GM19455 (cell line): ENCODE data around the gene AGPAT4.

Source experiments
- ATAC-seq: cut with Tn5 transposase; IDR thresholded peaks from one replicate; pipeline ENCODE4 v1.9.1; 2021; ENCODE audit not compliant: unreplicated experiment

Gene AGPAT4

DNA sequence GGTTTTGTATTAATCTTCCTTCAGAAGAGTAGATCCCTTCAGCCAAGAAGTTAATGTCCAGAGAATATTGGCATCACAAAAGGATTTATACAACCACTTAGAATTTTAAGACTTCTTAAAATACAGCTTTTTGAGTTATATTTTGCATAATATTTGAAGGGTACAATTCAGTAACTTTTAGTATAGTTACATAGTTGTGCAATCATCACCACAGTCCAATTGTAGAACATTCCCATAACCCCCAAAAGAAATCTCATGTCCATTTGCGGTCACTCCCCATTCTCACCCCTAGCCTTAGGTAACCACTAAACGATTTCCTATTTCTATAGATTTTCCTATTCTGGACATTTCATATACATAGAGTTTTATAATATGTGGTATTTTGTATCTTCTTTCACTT is 155.9 kb downstream of the AGPAT4 start:
- no peak for ATAC-seq

- ATAC-seq = no peak
Measured at GRCh38 chr6:161117308-161117707, 156.6 kb downstream of the AGPAT4 start.

DNA sequence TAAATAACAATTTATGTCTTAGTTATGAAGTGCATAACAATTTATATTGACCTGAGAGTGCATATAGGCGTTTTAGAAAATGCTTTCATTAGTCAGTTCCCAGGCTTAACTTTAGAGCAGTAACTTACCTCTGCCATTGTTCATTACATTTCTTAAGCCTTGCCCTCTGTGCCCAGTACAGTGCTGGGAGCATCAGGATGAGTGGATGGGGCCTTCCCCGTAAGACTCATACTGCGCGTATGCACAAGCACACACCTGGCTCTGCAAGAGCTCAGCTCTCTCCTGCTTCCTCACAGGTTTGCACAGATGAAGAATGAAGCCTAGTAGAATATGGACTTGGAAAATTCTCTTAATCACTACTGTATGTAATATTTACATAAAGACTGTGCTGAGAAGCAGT is 157.3 kb downstream of the AGPAT4 start:
- ATAC-seq = no peak

- no peak for ATAC-seq
Measured at GRCh38 chr6:161115468-161115867, 158.4 kb downstream of the AGPAT4 start.

GRCh38 chr6:161111261-161111660 is 162.6 kb downstream of the AGPAT4 start:
- no peak for ATAC-seq

DNA sequence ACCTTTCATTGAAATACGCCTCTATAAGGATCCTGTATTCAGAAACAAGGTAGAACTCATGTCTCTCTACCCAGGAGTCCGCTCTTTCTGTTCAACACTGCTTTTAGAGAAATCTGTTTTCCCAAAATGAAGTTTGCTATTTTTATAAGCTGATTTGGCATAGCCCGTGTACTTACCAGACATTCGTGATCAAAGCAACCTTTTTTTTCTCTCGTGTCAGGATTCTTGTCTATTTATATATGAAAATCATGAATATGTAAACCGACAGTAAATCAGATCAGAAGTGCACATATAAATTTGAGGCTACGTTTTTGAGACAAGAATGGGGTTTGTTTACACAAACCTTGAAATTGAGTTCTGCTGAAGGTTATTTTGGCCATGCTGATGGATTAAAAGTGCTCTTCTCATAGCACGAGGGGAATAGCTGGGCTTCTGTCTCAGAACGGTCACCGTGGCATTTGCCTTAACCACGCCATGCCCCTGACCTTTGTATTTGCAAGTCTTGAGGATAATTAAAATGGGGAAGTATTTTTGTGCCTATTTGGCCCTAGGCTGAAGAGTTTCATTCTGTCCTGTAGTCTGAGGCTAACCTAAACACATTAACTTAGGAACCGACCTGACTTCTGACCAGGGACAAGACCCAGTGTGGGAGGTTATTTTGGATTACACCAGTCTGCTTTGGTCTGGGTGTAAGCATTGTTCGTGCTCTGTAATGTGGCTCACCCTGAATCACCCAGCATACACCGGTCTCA is 163.7 kb downstream of the AGPAT4 start:
- ATAC-seq = no peak

GRCh38 chr6:161109366-161109765 is 164.5 kb downstream of the AGPAT4 start:
- no peak for ATAC-seq

GRCh38 chr6:161108916-161109315 is 164.9 kb downstream of the AGPAT4 start:
- no peak for ATAC-seq

GRCh38 chr6:161107779-161108730 is 165.8 kb downstream of the AGPAT4 start:
- no peak for ATAC-seq

DNA sequence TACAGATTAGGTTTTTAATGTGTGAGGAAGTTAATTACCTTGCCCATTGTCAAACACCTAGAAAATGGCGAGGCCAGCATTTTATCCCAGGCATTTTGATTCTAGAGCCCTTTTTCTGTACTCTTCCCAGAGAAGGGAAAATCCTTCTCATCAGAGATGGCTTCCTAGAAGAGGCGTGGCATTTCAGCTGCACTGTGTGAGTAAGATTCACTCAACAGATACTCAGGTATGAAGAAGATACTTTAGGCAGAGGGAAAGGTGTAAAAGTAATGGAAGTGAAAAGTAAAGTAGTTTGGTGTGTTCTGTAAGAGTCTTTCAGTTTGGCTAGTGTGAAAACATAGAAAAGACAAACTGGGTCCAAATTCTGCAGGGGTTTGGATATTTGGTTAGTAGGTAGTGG is 168.5 kb downstream of the AGPAT4 start:
- no peak for ATAC-seq

DNA sequence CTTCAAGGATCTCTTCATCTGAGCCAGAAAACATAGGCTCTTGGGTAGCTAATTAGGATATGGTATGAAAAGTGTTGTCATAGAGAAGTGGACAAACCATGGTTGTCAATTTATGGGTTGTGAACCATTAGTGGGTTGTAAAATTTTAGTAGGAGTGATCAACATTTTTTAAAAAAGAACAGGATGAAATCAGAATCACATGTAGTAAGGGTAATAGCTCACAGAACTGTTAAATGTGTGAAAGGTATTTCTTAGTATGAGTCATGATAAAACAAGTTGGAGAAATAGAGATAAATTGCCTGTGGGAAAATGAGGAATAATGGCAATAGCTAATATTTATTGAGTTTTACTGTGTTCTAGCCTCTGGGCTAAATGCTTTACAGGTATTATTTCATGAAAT is 168.9 kb downstream of the AGPAT4 start:
- no peak for ATAC-seq

- ATAC-seq = no peak
Measured at GRCh38 chr6:161103475-161103874, 170.4 kb downstream of the AGPAT4 start.

GRCh38 chr6:161101517-161101916 is 172.3 kb downstream of the AGPAT4 start:
- no peak for ATAC-seq

GRCh38 chr6:161100072-161100471 is 173.8 kb downstream of the AGPAT4 start:
- no peak for ATAC-seq

DNA sequence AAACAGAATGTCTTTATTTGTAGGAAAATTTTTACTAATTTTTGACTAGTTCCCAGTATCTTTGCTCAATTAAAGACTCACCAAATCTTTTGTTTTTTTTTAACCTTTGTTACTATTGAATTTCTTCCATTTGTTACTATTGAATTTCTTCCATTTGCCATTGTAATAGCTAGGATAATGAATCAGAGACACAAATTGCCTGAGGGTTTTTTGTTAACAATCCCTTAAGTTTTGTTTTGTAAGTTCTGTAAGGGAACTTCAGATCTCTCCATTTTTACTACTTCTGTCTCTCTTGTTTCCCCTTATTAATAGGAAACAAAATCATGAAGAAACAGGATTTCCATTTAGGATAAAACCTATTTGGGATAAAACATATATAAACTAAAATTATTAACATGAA is 177.9 kb downstream of the AGPAT4 start:
- ATAC-seq = no peak

GRCh38 chr6:161094955-161095354 is 178.9 kb downstream of the AGPAT4 start:
- ATAC-seq = no peak

DNA sequence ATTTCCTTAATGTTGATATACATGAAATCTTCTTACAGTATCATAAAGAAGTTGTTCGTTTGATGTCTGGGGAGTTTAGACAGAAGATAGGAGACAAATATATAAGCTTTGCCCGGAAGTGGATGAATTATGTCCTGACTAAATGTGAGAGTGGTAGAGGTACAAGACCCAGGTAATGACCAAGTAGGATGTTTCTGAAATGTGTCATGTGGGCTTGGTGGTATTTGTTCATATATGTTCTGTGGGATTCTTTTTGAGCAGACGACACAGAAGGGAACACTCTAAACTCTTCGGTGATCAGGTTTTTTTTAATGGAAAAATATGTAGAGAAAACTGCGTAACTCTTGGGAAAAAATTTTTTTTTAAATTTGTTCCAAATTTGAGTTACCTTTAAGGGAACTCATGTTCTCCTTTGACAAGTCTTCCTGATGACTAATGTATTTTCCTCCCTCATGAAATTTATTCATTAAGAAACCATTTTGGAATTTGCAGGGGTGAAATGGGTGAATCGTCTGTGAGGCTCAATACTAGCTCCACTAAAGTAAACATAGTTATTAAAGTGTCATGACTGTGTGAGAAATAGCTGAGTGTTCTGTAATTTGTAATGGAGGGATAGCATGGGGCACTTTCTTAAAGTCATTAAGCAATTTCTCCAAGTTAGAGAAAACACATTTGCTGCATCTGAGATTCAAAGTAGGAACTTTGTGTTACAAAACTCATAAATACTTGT is 181.7 kb downstream of the AGPAT4 start:
- no peak for ATAC-seq

DNA sequence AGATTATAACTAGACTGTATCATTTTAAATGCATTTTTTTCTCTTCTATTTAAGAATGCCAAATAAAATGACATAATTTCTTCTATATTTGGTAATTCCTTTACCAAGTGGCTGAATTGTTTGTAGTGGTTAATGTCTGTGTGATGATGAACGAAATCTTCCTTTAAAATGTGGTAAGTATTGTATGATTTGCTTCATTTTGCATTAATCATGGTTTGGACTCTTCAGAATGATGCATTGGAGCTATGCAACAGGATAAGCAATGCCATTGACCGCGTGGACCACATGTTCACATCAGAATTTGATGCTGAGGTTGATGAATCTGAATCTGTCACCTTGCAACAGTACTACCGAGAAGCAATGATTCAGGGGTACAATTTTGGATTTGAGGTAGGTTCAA is 182.7 kb downstream of the AGPAT4 start:
- no peak for ATAC-seq

- no peak for ATAC-seq
Measured at GRCh38 chr6:161088676-161089328, 185.1 kb downstream of the AGPAT4 start.

- ATAC-seq = peak; percentile 93
Measured at GRCh38 chr6:161085246-161085645, 188.6 kb downstream of the AGPAT4 start.

DNA sequence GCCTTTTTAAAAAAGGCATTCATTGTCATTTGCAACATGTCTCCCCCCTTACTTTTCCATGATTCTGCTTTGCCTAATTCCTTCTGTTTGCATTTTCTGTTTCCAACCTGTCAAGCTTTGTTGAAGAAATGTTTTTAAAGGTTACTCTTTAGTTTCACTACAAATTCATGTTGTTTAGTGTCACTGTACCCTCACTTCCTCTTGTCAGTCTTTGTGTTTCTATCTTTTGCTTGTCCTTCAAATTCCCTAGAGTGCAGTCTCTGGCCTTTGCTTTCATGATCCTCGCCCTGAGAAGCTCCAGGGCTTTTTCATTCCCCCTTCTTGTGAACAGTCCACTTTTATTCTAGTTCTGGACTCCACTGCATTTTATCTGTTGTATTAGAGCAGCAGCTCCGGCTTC is 191.6 kb downstream of the AGPAT4 start:
- ATAC-seq = no peak
